ENCODE data around the gene GBF1.
"Not testable (repeated sequence)": the region's sequence is repeated elsewhere in the genome, so short reads cannot be mapped to it uniquely, and the experiment has no call there.

Gene GBF1

GRCh38 chr10:102297101-102297500 lies 51.8 kb downstream of the GBF1 start:
- Histone ChIP-seq H3K9me3 (ENCODE audit: low read length) (no peaks in the 10 kb centered on the region), H3K4me1 (ENCODE audit: insufficient read depth, low read length) (peaks cover 9% of the 10 kb centered on the region), H3K27me3 (ENCODE audit: control insufficient read depth in 1 of 2, insufficient read depth in 2 of 2, low read length in 2 of 2) (no peaks in the 10 kb centered on the region), H3K36me3 (ENCODE audit: insufficient read depth, low read length) (no peaks in the 10 kb centered on the region), H3K4me3 (ENCODE audit: low read depth in 1 of 2, low read length in 2 of 2) (no peak overlapping the region), H3K9ac (ENCODE audit: low read length) (no peak overlapping the region), H3K27ac (ENCODE audit: low read depth, low read length) (no peak overlapping the region)

GRCh38 chr10:102298899-102299298 lies 53.6 kb downstream of the GBF1 start:
- Histone ChIP-seq H3K36me3 (ENCODE audit: insufficient read depth, low read length) (no peaks in the 10 kb centered on the region), H3K27ac (ENCODE audit: low read depth, low read length) (no peak overlapping the region), H3K9ac (ENCODE audit: low read length) (no peak overlapping the region), H3K4me3 (ENCODE audit: low read depth in 1 of 2, low read length in 2 of 2) (no peak overlapping the region), H3K9me3 (ENCODE audit: low read length) (no peaks in the 10 kb centered on the region), H3K27me3 (ENCODE audit: control insufficient read depth in 1 of 2, insufficient read depth in 2 of 2, low read length in 2 of 2) (no peaks in the 10 kb centered on the region), H3K4me1 (ENCODE audit: insufficient read depth, low read length) (peaks cover 9% of the 10 kb centered on the region)

GRCh38 chr10:102299873-102300272 lies 54.5 kb downstream of the GBF1 start:
- Histone ChIP-seq H3K27ac (ENCODE audit: low read depth, low read length) (no peak overlapping the region), H3K9me3 (ENCODE audit: low read length) (no peaks in the 10 kb centered on the region), H3K4me3 (ENCODE audit: low read depth in 1 of 2, low read length in 2 of 2) (no peak overlapping the region), H3K4me1 (ENCODE audit: insufficient read depth, low read length) (peaks cover 9% of the 10 kb centered on the region), H3K27me3 (ENCODE audit: control insufficient read depth in 1 of 2, insufficient read depth in 2 of 2, low read length in 2 of 2) (no peaks in the 10 kb centered on the region), H3K36me3 (ENCODE audit: insufficient read depth, low read length) (no peaks in the 10 kb centered on the region), H3K9ac (ENCODE audit: low read length) (no peak overlapping the region)

- H3K36me3 ChIP-seq (ENCODE audit: insufficient read depth, low read length), result no peaks in the 10 kb centered on the region
- H3K9me3 ChIP-seq (ENCODE audit: low read length), result no peaks in the 10 kb centered on the region
- H3K27ac ChIP-seq (ENCODE audit: low read depth, low read length), result no peak overlapping the region
- H3K4me1 ChIP-seq (ENCODE audit: insufficient read depth, low read length), result peaks cover 9% of the 10 kb centered on the region
- no peak overlapping the region for H3K4me3 ChIP-seq (ENCODE audit: low read depth in 1 of 2, low read length in 2 of 2)
- no peaks in the 10 kb centered on the region for H3K27me3 ChIP-seq (ENCODE audit: control insufficient read depth in 1 of 2, insufficient read depth in 2 of 2, low read length in 2 of 2)
- H3K9ac ChIP-seq (ENCODE audit: low read length), result no peak overlapping the region
These were observed 55.0 kb downstream of the GBF1 start for GRCh38 chr10:102300278-102300843.

- not testable (repeated sequence) for H3K36me3 ChIP-seq (ENCODE audit: insufficient read depth, low read length); H3K27ac ChIP-seq (ENCODE audit: low read depth, low read length); H3K27me3 ChIP-seq (ENCODE audit: control insufficient read depth in 1 of 2, insufficient read depth in 2 of 2, low read length in 2 of 2); H3K9me3 ChIP-seq (ENCODE audit: low read length); H3K4me1 ChIP-seq (ENCODE audit: insufficient read depth, low read length); H3K4me3 ChIP-seq (ENCODE audit: low read depth in 1 of 2, low read length in 2 of 2); H3K9ac ChIP-seq (ENCODE audit: low read length)
These were observed 55.6 kb downstream of the GBF1 start for GRCh38 chr10:102300912-102301311.

- not testable (repeated sequence) for H3K27ac ChIP-seq (ENCODE audit: low read depth, low read length); H3K27me3 ChIP-seq (ENCODE audit: control insufficient read depth in 1 of 2, insufficient read depth in 2 of 2, low read length in 2 of 2); H3K4me1 ChIP-seq (ENCODE audit: insufficient read depth, low read length); H3K36me3 ChIP-seq (ENCODE audit: insufficient read depth, low read length); H3K9me3 ChIP-seq (ENCODE audit: low read length); H3K4me3 ChIP-seq (ENCODE audit: low read depth in 1 of 2, low read length in 2 of 2); H3K9ac ChIP-seq (ENCODE audit: low read length)
These were observed 56.0 kb downstream of the GBF1 start for GRCh38 chr10:102301332-102301731.

GRCh38 chr10:102302611-102303010 lies 57.3 kb downstream of the GBF1 start:
- Histone ChIP-seq H3K4me1 (ENCODE audit: insufficient read depth, low read length) (peaks cover 9% of the 10 kb centered on the region), H3K27ac (ENCODE audit: low read depth, low read length) (no peak overlapping the region), H3K36me3 (ENCODE audit: insufficient read depth, low read length) (no peaks in the 10 kb centered on the region), H3K9ac (ENCODE audit: low read length) (no peak overlapping the region), H3K9me3 (ENCODE audit: low read length) (no peaks in the 10 kb centered on the region), H3K27me3 (ENCODE audit: control insufficient read depth in 1 of 2, insufficient read depth in 2 of 2, low read length in 2 of 2) (no peaks in the 10 kb centered on the region), H3K4me3 (ENCODE audit: low read depth in 1 of 2, low read length in 2 of 2) (no peak overlapping the region)

GRCh38 chr10:102306006-102306405 lies 60.7 kb downstream of the GBF1 start:
- Histone ChIP-seq H3K27me3 (ENCODE audit: control insufficient read depth in 1 of 2, insufficient read depth in 2 of 2, low read length in 2 of 2) (no peaks in the 10 kb centered on the region), H3K4me3 (ENCODE audit: low read depth in 1 of 2, low read length in 2 of 2) (no peak overlapping the region), H3K9me3 (ENCODE audit: low read length) (no peaks in the 10 kb centered on the region), H3K4me1 (ENCODE audit: insufficient read depth, low read length) (peaks cover 11% of the 10 kb centered on the region), H3K9ac (ENCODE audit: low read length) (no peak overlapping the region), H3K36me3 (ENCODE audit: insufficient read depth, low read length) (no peaks in the 10 kb centered on the region), H3K27ac (ENCODE audit: low read depth, low read length) (no peak overlapping the region)

GRCh38 chr10:102306710-102307109 lies 61.4 kb downstream of the GBF1 start:
- Histone ChIP-seq H3K4me3 (ENCODE audit: low read depth in 1 of 2, low read length in 2 of 2) (no peak overlapping the region), H3K9me3 (ENCODE audit: low read length) (no peaks in the 10 kb centered on the region), H3K27me3 (ENCODE audit: control insufficient read depth in 1 of 2, insufficient read depth in 2 of 2, low read length in 2 of 2) (no peaks in the 10 kb centered on the region), H3K36me3 (ENCODE audit: insufficient read depth, low read length) (no peaks in the 10 kb centered on the region), H3K9ac (ENCODE audit: low read length) (no peak overlapping the region), H3K4me1 (ENCODE audit: insufficient read depth, low read length) (peaks cover 17% of the 10 kb centered on the region), H3K27ac (ENCODE audit: low read depth, low read length) (no peak overlapping the region)

GRCh38 chr10:102308318-102308717 lies 63.0 kb downstream of the GBF1 start:
- H3K4me3 ChIP-seq (ENCODE audit: low read depth in 1 of 2, low read length in 2 of 2); H3K27ac ChIP-seq (ENCODE audit: low read depth, low read length); H3K27me3 ChIP-seq (ENCODE audit: control insufficient read depth in 1 of 2, insufficient read depth in 2 of 2, low read length in 2 of 2); H3K9me3 ChIP-seq (ENCODE audit: low read length); H3K36me3 ChIP-seq (ENCODE audit: insufficient read depth, low read length); H3K9ac ChIP-seq (ENCODE audit: low read length): not testable (repeated sequence)
- H3K4me1 ChIP-seq (ENCODE audit: insufficient read depth, low read length), result peaks cover 31% of the 10 kb centered on the region

GRCh38 chr10:102309236-102309635 lies 63.9 kb downstream of the GBF1 start:
- H3K4me3 ChIP-seq (ENCODE audit: low read depth in 1 of 2, low read length in 2 of 2), result no peak overlapping the region
- peaks cover 39% of the 10 kb centered on the region for H3K4me1 ChIP-seq (ENCODE audit: insufficient read depth, low read length)
- no peak overlapping the region for H3K27ac ChIP-seq (ENCODE audit: low read depth, low read length)
- H3K9ac ChIP-seq (ENCODE audit: low read length), result no peak overlapping the region
- H3K36me3 ChIP-seq (ENCODE audit: insufficient read depth, low read length), result no peaks in the 10 kb centered on the region
- no peaks in the 10 kb centered on the region for H3K9me3 ChIP-seq (ENCODE audit: low read length)
- no peaks in the 10 kb centered on the region for H3K27me3 ChIP-seq (ENCODE audit: control insufficient read depth in 1 of 2, insufficient read depth in 2 of 2, low read length in 2 of 2)

- Histone ChIP-seq H3K4me3 (ENCODE audit: low read depth in 1 of 2, low read length in 2 of 2) (no peak overlapping the region), H3K9ac (ENCODE audit: low read length) (no peak overlapping the region), H3K27ac (ENCODE audit: low read depth, low read length) (no peak overlapping the region), H3K9me3 (ENCODE audit: low read length) (no peaks in the 10 kb centered on the region), H3K27me3 (ENCODE audit: control insufficient read depth in 1 of 2, insufficient read depth in 2 of 2, low read length in 2 of 2) (no peaks in the 10 kb centered on the region), H3K36me3 (ENCODE audit: insufficient read depth, low read length) (no peaks in the 10 kb centered on the region), H3K4me1 (ENCODE audit: insufficient read depth, low read length) (peaks cover 45% of the 10 kb centered on the region)
These were observed 64.6 kb downstream of the GBF1 start for GRCh38 chr10:102309916-102310315.
